ENCODE measurements around the gene NDE1. TPM values are rescaled to one million over a fixed set of nuclear protein-coding genes. Genes with fewer than 3 reads are reported as not detected.

Gene NDE1
- polyA plus RNA-seq, 1 of the 3 experiments (the other 2 are of a cell fraction): 27.9 TPM

GRCh38 chr16:15699819-15700218 is 49.8 kb downstream of the NDE1 start:
- no peak overlapping the region for H3K4me3 ChIP-seq (ENCODE audit: low read depth in 2 of 2, low read length in 1 of 2)
- H3F3A ChIP-seq (replicated peaks; ENCODE audit: insufficient read depth): no peaks in the 10 kb centered on the region
- WGBS (ENCODE audit: low lambda C conversion rate): 96% methylated on average over 12 of the region's 12 CpGs
- H3K9me2 ChIP-seq: no peaks in the 10 kb centered on the region
- H3K27ac ChIP-seq (ENCODE audit: low read depth in 2 of 2, low read length in 1 of 2): no peak overlapping the region
- H3K79me2 ChIP-seq (ENCODE audit: insufficient read depth): no peaks in the 10 kb centered on the region
- no peak overlapping the region for H3K4me2 ChIP-seq
- no peak overlapping the region for H3K9ac ChIP-seq
- no peak for DNase-seq
- no peak for TF ChIP-seq JUND (IDR thresholded peaks at IDR 0.05)
- no peak for TF ChIP-seq GATA2 (CRISPR knock-in tag; IDR thresholded peaks at IDR 0.05)
- TF ChIP-seq PBX3 (IDR thresholded peaks at IDR 0.05): no peak
- no peak for TF ChIP-seq SMC3 (IDR thresholded peaks at IDR 0.05; ENCODE audit: low read depth, low read length)
- TF ChIP-seq IRF3 (IDR thresholded peaks at IDR 0.05; ENCODE audit: low read depth, low read length): no peak
- no peak for TF ChIP-seq YY1 (IDR thresholded peaks at IDR 0.05; ENCODE audit: low read depth)
- TF ChIP-seq MXI1 (IDR thresholded peaks at IDR 0.05; ENCODE audit: low read depth, low read length): no peak
- TF ChIP-seq TCF12 (IDR thresholded peaks at IDR 0.05): no peak
- TF ChIP-seq EP300 (IDR thresholded peaks at IDR 0.05; ENCODE audit: borderline replicate concordance in 1 of 2, low read depth in 1 of 2, low read length in 1 of 2): no peak
- H3K4me1 ChIP-seq (ENCODE audit: control insufficient read depth in 1 of 2, insufficient read depth in 2 of 2, low read depth in 1 of 2, low read length in 1 of 2): no peaks in the 10 kb centered on the region
- ChIA-PET CTCF (no interaction called here), POLR2A (no interaction called here)
- peaks cover 21 to 49% of the 10 kb centered on the region in 2 experiments for H3K36me3 ChIP-seq (replicated peaks in 1 of 2; ENCODE audit: control insufficient read depth in 1 of 2, insufficient read depth in 2 of 2, low read length in 1 of 2)
- H2AFZ ChIP-seq (ENCODE audit: low read depth): no peak overlapping the region
- H3K9me3 ChIP-seq: no peaks in the 10 kb centered on the region
- H4K20me1 ChIP-seq (ENCODE audit: insufficient read depth): peaks cover 4% of the 10 kb centered on the region; the same call in 1 of the 2 replicates
- no peaks in the 10 kb centered on the region for H3K27me3 ChIP-seq (ENCODE audit: insufficient read depth)

- Histone ChIP-seq H2AFZ (ENCODE audit: low read depth) (no peak overlapping the region), H3K9me3 (no peaks in the 10 kb centered on the region), H3K9me2 (no peaks in the 10 kb centered on the region), H3K4me2 (no peak overlapping the region), H3K79me2 (ENCODE audit: insufficient read depth) (no peaks in the 10 kb centered on the region), H3K9ac (no peak overlapping the region), H3K27ac (ENCODE audit: low read depth in 2 of 2, low read length in 1 of 2) (no peak overlapping the region), H3K4me3 (ENCODE audit: low read depth in 2 of 2, low read length in 1 of 2) (no peak overlapping the region), H4K20me1 (ENCODE audit: insufficient read depth) (peaks cover 4% of the 10 kb centered on the region; the same call in 1 of the 2 replicates), H3F3A (replicated peaks; ENCODE audit: insufficient read depth) (no peaks in the 10 kb centered on the region), H3K27me3 (ENCODE audit: insufficient read depth) (no peaks in the 10 kb centered on the region), H3K36me3 (replicated peaks in 1 of 2; ENCODE audit: control insufficient read depth in 1 of 2, insufficient read depth in 2 of 2, low read length in 1 of 2) (peaks cover 21 to 39% of the 10 kb centered on the region in 2 experiments), H3K4me1 (ENCODE audit: control insufficient read depth in 1 of 2, insufficient read depth in 2 of 2, low read depth in 1 of 2, low read length in 1 of 2) (no peaks in the 10 kb centered on the region)
- CTCF ChIA-PET: no interaction called here
- WGBS (ENCODE audit: low lambda C conversion rate): 96% methylated on average over 6 of the region's 6 CpGs
- DNase-seq: no peak
- POLR2A ChIA-PET: no interaction called here
- TF ChIP-seq MAX (IDR thresholded peaks at IDR 0.05; ENCODE audit: low read depth): no peak
- TF ChIP-seq RXRA (IDR thresholded peaks at IDR 0.05; ENCODE audit: borderline replicate concordance, low read depth): no peak
- no peak for TF ChIP-seq TAF1 (IDR thresholded peaks at IDR 0.05; ENCODE audit: borderline replicate concordance, low read depth, low read length)
- TF ChIP-seq EP300 (IDR thresholded peaks at IDR 0.05; ENCODE audit: borderline replicate concordance in 1 of 2, low read depth in 1 of 2, low read length in 1 of 2): no peak
- TF ChIP-seq IRF3 (IDR thresholded peaks at IDR 0.05; ENCODE audit: low read depth, low read length): no peak
- TF ChIP-seq CTCF (IDR thresholded peaks at IDR 0.05): no peak
- no peak for TF ChIP-seq GATA2 (CRISPR knock-in tag; IDR thresholded peaks at IDR 0.05)
- TF ChIP-seq FOXJ3 (CRISPR knock-in tag; IDR thresholded peaks at IDR 0.05): no peak
Observed at GRCh38 chr16:15701367-15701766, 51.3 kb downstream of the NDE1 start.

All from SK-N-SH (cell line).